Measurements from ENCODE around the gene SERP1.

- TF ChIP-seq, protein P1, sequence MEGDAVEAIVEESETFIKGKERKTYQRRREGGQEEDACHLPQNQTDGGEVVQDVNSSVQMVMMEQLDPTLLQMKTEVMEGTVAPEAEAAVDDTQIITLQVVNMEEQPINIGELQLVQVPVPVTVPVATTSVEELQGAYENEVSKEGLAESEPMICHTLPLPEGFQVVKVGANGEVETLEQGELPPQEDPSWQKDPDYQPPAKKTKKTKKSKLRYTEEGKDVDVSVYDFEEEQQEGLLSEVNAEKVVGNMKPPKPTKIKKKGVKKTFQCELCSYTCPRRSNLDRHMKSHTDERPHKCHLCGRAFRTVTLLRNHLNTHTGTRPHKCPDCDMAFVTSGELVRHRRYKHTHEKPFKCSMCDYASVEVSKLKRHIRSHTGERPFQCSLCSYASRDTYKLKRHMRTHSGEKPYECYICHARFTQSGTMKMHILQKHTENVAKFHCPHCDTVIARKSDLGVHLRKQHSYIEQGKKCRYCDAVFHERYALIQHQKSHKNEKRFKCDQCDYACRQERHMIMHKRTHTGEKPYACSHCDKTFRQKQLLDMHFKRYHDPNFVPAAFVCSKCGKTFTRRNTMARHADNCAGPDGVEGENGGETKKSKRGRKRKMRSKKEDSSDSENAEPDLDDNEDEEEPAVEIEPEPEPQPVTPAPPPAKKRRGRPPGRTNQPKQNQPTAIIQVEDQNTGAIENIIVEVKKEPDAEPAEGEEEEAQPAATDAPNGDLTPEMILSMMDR (IDR thresholded peaks at IDR 0.05 in 4 of 5, conservative IDR thresholded peaks at IDR 0.05 in 1 of 5): no peak
- TF ChIP-seq POLR2A (IDR thresholded peaks at IDR 0.05): no peak
Observed at GRCh38 chr3:150543531-150543930, 2.8 kb downstream of the SERP1 start.

All from gastrocnemius medialis (tissue), 4 donors.